Measurements from ENCODE around the gene ROPN1L. TPM values are rescaled to one million over a fixed set of nuclear protein-coding genes. Genes with fewer than 3 reads are reported as not detected.

The ROPN1L gene
- total RNA-seq, 1 donor, result 0.42 TPM

DNA sequence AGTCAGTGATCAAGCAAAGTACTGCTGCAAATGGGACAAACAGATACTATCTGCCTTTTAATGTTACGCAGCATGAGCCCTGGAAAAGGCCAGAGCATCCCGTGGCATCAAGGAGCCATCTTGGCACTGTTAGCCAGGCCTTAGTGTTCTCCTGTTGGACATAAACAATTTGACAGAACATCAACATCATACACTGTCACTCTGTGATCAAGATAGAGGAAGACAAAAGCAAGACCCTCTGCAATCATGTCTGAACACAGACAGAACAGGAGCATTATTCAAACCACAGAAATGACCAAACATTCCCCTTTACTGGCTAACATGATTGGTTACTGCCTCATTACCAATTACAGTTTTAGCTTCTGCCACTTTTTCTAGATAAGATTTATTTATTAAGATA is 21.2 kb upstream of the ROPN1L start:
- Histone ChIP-seq H3K4me1 (ENCODE audit: insufficient read depth, low read length) (peaks cover 31% of the 10 kb centered on the region), H3K4me3 (ENCODE audit: low read length) (no peak overlapping the region), H3K9me3 (ENCODE audit: low read depth, low read length) (no peaks in the 10 kb centered on the region), H3K27me3 (ENCODE audit: insufficient read depth, low read length) (no peaks in the 10 kb centered on the region)

DNA sequence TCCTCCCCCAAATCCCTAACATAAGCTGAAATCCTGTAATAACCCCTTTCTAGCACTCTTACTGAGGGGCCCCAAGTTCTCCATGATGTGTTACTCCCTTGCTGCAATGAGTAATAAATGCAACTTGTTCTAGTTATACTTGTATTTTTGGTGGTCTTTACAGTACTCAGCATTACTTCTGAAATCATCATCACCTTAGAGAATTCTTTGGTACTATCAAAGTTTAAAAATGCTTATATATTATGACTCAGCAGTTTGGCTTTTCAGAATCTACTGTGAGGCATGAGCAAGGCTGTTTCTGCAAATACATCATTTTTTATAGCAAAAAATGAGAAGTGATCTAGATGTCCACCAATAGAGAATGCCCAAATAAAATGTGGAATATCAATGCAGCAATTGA is 20.7 kb upstream of the ROPN1L start:
- no peaks in the 10 kb centered on the region for H3K27me3 ChIP-seq (ENCODE audit: insufficient read depth, low read length)
- H3K9me3 ChIP-seq (ENCODE audit: low read depth, low read length), result no peaks in the 10 kb centered on the region
- H3K4me3 ChIP-seq (ENCODE audit: low read length), result no peak overlapping the region
- peaks cover 31% of the 10 kb centered on the region for H3K4me1 ChIP-seq (ENCODE audit: insufficient read depth, low read length)

DNA sequence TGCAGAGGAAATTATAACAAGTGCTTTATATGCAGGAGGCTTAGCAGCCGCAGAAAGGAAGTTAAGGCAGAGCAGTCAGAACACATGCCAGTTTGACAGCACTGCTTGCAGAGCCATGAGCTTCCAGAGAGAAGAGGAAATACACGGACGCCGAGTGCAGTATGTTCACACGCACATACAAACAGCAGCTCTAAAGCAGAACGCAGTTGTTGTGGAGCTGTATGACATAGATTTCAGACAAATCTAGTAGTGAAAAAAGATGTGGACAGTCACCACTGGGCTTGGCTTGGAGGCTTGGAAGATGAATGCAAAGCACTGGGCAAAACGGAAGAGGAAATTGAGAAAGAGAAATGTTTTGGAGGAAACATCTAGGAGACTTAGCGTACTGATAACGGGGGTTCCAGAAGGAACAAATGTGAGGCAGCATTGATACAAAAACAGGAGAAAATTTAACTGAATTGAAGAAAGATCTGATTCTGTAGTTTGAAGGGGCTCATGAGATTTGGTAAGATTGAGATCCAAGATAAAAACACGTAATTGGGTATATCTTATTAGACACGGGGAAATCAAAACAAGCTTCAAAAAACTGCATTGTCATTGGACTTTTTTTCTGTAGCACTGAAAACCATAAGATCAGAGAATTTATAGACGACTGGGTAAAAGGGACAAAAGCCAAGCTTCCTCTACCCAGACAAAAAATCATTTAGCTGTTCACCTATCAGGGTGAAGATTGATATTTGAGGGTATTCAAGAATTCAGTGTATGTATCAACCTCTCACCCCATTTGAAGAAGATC is 19.6 kb upstream of the ROPN1L start:
- no peaks in the 10 kb centered on the region for H3K9me3 ChIP-seq (ENCODE audit: low read depth, low read length)
- H3K4me3 ChIP-seq (ENCODE audit: low read length), result peak overlapping the region; percentile 7
- no peaks in the 10 kb centered on the region for H3K27me3 ChIP-seq (ENCODE audit: insufficient read depth, low read length)
- H3K4me1 ChIP-seq (ENCODE audit: insufficient read depth, low read length), result peaks cover 31% of the 10 kb centered on the region

DNA sequence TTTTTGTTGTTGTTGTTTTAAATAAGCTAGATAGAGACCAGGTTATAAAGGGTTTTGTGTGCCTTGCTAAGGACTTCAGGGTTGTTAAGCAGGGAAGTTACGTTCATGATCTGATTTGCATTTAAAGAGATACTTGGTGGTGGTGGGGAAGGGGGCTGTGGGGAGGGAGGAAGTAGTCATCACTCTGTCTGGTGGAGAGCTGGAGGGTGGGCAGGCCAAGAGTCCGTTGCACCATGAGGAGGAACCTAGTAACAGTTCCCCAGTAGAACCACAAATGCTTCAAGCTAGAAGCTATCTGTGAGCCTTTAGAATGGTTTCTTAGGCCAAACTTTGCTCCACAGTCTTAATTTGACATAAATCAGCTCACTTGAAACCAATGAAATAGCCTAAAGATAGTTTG is 18.7 kb upstream of the ROPN1L start:
- H3K27me3 ChIP-seq (ENCODE audit: insufficient read depth, low read length), result no peaks in the 10 kb centered on the region
- H3K4me1 ChIP-seq (ENCODE audit: insufficient read depth, low read length), result peaks cover 31% of the 10 kb centered on the region
- no peaks in the 10 kb centered on the region for H3K9me3 ChIP-seq (ENCODE audit: low read depth, low read length)
- H3K4me3 ChIP-seq (ENCODE audit: low read length), result no peak overlapping the region

DNA sequence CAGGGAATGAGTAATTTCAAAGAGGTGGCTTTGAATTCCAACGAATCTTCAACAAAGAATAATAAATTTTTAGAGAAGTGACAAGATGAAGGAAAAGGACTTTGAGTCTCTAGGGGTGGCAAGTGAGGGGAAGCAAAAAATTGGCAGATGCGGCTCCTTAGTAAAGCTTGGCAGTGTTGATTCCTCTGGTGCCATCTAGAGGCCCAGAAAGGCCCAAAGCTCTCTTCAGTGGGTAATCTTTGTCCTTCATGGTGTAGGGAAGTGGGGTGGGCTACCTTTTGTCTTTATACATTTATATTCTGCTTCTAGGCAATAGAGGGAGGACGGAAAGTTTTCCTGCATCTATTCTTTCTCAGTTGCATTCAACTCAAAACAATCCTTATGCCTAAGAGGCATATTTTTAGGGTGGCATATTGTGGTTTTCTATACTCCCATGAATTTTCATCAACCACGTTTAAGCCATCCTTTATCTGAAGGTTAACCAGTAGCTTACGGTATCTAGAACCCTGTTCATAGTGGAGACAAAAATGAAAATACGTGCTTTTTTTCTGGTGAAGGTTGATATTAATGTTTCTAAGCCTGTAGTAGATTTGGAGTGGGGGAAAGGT is 17.5 kb upstream of the ROPN1L start:
- Histone ChIP-seq H3K27me3 (ENCODE audit: insufficient read depth, low read length) (no peaks in the 10 kb centered on the region), H3K9me3 (ENCODE audit: low read depth, low read length) (no peaks in the 10 kb centered on the region), H3K4me3 (ENCODE audit: low read length) (no peak overlapping the region), H3K4me1 (ENCODE audit: insufficient read depth, low read length) (peaks cover 31% of the 10 kb centered on the region)

DNA sequence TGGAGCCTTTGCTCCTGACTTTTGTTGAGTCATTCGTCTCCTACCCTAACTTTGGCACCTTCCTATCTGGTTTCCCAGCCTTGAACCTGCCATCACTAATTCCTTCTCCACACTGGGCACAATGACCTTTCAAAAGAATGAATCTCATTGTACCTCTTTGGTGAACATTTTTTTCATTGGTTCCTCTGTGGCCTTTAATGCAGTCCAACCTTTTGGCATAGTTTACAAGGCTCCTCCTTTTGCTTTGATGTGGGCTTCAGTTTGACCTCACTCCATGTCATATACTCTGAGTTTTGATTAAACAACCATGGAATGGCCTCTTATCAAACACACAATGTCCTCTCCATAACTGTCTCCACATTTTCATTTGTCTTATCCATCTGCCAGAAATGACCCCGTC is 14.5 kb upstream of the ROPN1L start:
- H3K9me3 ChIP-seq (ENCODE audit: low read depth, low read length), result no peaks in the 10 kb centered on the region
- no peaks in the 10 kb centered on the region for H3K27me3 ChIP-seq (ENCODE audit: insufficient read depth, low read length)
- H3K4me3 ChIP-seq (ENCODE audit: low read length), result no peak overlapping the region
- peaks cover 11% of the 10 kb centered on the region for H3K4me1 ChIP-seq (ENCODE audit: insufficient read depth, low read length)

DNA sequence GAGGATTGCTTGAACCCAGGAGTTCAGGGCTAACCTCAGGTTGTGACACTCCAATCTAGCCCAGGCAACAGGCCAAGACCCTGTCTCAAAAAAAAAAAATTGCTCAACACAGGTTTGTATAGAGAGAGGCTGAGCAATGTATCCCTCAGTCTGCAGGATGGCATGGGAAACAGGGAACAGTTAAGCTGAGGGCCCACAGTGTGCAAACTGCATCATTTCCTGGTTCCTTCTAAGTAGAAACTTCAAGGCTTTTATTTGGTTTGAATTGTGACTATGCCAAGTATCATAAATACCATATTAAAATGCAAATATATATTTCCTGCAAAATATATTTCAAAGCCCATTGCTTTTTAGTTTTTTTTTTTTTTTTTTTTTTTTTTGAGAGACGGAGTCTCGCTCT is 13.7 kb upstream of the ROPN1L start:
- no peak overlapping the region for H3K4me3 ChIP-seq (ENCODE audit: low read length)
- H3K9me3 ChIP-seq (ENCODE audit: low read depth, low read length), result no peaks in the 10 kb centered on the region
- H3K27me3 ChIP-seq (ENCODE audit: insufficient read depth, low read length), result no peaks in the 10 kb centered on the region
- peaks cover 3% of the 10 kb centered on the region for H3K4me1 ChIP-seq (ENCODE audit: insufficient read depth, low read length)

DNA sequence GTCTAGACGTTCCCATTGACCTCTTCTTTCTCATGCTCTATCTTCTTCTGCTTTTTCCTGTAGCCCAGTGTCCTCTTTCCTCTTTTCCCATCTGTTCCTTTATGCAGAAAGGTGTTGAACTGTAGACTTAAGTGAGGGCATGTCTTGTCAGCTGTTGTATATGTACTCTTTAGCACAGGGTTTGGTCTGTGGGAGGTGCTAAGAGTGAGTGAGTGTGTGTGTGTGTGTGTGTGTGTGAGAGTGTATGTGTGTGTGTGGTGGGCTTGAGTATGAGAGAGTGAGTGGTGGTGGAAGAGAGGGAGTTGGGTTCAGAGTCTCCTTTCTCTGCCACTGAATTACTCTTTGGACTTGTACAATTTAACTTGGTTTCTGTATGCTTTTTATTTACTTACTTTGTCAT is 10.3 kb upstream of the ROPN1L start:
- Histone ChIP-seq H3K4me3 (ENCODE audit: low read length) (no peak overlapping the region), H3K9me3 (ENCODE audit: low read depth, low read length) (no peaks in the 10 kb centered on the region), H3K27me3 (ENCODE audit: insufficient read depth, low read length) (no peaks in the 10 kb centered on the region), H3K4me1 (ENCODE audit: insufficient read depth, low read length) (no peaks in the 10 kb centered on the region)

DNA sequence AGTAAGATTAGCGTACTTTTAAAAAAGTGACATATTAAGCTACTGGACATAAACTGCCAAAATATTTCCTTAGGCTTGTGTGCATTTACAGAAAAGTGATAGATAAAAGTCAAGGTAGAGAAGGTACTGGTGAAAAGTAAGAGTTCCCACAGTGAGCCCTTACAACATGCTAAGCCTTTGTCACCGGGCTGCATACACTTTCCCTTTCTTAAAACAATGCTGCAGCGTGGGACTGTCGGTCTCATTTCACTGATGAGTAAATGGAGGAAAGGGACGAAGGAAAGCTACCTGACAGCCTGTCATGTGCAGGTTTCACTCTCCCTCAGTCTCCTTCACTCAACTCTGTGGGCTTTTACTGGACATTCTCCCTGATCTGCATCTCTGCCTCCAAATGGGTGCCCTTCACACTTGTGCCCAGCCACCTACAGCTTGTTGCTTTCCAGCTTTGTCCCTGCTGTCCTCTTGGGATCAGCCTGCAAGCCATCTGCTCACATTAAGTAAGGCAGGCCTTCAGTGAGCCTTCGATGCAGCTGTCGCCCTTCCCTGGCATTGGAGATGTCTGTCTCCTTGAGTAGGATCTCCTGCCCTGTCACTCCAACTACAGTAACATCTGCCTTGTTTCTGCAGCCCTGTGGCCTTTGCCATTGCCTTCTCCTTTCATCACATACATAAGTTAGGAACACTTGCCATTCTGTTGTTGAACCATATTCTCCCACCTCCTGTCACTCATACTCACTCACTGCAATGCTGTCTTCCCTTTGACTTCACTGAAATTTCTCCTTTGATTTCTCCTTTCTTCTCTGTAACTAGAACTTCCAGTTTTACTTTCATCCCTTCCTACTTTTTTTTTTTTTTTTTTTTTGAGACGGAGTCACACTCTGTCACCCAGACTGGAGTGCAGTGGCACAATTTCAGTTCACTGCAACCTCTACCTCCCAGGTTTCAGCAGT is 9.3 kb upstream of the ROPN1L start:
- H3K4me3 ChIP-seq (ENCODE audit: low read length), result no peak overlapping the region

DNA sequence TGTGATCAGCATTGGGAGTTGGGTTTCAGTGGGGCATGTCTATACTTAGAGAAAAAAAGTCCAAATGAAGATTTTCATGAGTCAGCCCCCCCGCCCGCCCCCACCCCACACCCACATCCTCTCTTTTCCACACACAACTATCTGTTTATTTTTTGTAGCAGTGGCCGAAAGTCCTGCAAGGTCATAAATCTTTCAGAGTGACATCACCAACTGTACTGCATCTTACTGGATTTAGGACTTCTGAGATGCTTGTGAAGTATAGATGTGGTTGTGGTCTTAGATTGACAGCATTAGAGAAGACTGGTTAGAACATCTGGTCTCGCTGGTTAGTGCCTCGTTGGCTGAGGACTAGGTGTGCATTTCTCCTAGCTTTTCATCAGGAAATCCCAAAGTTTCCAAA is 7.3 kb upstream of the ROPN1L start:
- Histone ChIP-seq H3K4me3 (ENCODE audit: low read length) (no peak overlapping the region), H3K27me3 (ENCODE audit: insufficient read depth, low read length) (no peaks in the 10 kb centered on the region), H3K9me3 (ENCODE audit: low read depth, low read length) (no peaks in the 10 kb centered on the region), H3K4me1 (ENCODE audit: insufficient read depth, low read length) (no peaks in the 10 kb centered on the region)

More for the DNA sequence above, 9.3 kb upstream of the ROPN1L start:
- no peaks in the 10 kb centered on the region for H3K27me3 ChIP-seq (ENCODE audit: insufficient read depth, low read length)
- H3K9me3 ChIP-seq (ENCODE audit: low read depth, low read length), result no peaks in the 10 kb centered on the region
- H3K4me1 ChIP-seq (ENCODE audit: insufficient read depth, low read length), result no peaks in the 10 kb centered on the region

DNA sequence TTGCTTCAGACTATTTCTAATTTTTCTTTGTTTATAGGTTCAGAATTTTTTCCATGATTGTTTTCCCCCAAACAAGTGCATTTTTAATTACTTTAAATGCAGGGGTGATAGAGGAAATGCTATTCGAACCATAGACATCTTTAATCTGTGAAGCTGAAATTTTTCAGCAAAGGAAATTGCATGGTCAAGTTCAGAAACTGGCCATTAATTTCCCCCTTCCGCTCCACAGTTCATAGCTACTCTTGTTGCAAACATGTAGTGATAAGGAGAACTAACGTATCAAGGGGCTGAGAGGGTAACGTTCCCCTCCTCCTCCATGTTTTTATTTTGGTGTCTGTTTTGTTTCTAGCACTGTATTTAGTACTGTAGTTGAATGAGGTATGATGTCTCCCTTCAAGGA is 3.4 kb upstream of the ROPN1L start:
- no peaks in the 10 kb centered on the region for H3K9me3 ChIP-seq (ENCODE audit: low read depth, low read length)
- peaks cover 22% of the 10 kb centered on the region for H3K4me1 ChIP-seq (ENCODE audit: insufficient read depth, low read length)
- H3K27me3 ChIP-seq (ENCODE audit: insufficient read depth, low read length), result no peaks in the 10 kb centered on the region
- no peak overlapping the region for H3K4me3 ChIP-seq (ENCODE audit: low read length)

DNA sequence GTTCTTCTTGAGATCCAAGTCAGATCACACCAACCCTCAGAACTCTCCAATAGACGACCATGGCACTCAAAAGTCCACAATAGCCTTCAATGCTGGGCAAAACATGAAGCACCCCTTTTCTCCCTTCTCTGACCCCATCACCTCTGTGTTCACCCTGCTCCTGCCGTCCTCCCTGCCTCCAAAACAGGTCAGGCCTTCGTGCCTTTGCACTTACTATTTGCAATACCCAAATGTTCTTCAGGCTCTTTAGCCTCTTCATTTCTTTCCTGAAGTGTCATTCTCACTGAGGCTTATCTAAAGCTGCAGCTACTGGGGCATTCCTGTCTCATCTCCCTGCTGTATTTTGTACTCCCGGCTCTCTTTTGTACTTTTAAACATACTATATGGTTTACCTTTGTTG is 2.0 kb upstream of the ROPN1L start:
- Histone ChIP-seq H3K4me1 (ENCODE audit: insufficient read depth, low read length) (peaks cover 33% of the 10 kb centered on the region), H3K9me3 (ENCODE audit: low read depth, low read length) (no peaks in the 10 kb centered on the region), H3K27me3 (ENCODE audit: insufficient read depth, low read length) (no peaks in the 10 kb centered on the region)

DNA sequence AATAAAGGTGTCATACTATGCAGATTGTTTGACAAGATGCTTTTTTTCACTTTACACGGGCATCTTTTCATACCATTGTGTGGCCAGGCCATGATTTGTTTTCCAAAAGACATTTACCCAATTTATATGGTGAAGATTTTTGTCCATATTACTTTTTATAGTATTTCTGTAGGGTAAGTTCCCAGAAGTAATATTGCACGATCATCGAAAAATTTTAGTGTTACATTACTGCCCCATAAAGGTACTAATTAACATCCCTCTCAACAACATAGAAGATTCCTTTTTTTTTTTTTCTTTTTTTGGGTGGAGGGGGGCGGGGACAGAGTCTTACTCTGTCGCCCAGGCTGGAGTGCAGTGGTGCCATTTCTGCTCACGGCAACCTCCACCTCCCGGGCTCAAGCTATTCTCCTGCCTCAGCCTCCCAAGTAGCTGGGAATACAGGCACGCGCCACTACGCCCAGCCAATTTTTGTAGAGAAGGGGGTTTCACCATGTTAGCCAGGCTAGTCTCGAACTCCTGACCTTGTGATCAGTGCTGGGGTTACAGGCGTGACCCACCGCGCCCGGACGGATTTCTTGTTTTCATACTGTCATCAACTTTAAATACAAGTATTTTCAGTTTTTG is 1.2 kb upstream of the ROPN1L start:
- peaks cover 41% of the 10 kb centered on the region for H3K4me1 ChIP-seq (ENCODE audit: insufficient read depth, low read length)
- no peaks in the 10 kb centered on the region for H3K9me3 ChIP-seq (ENCODE audit: low read depth, low read length)
- no peaks in the 10 kb centered on the region for H3K27me3 ChIP-seq (ENCODE audit: insufficient read depth, low read length)
- H3K4me3 ChIP-seq (ENCODE audit: low read length), result no peak overlapping the region

More for the DNA sequence above, 2.0 kb upstream of the ROPN1L start:
- no peak overlapping the region for H3K4me3 ChIP-seq (ENCODE audit: low read length)

DNA sequence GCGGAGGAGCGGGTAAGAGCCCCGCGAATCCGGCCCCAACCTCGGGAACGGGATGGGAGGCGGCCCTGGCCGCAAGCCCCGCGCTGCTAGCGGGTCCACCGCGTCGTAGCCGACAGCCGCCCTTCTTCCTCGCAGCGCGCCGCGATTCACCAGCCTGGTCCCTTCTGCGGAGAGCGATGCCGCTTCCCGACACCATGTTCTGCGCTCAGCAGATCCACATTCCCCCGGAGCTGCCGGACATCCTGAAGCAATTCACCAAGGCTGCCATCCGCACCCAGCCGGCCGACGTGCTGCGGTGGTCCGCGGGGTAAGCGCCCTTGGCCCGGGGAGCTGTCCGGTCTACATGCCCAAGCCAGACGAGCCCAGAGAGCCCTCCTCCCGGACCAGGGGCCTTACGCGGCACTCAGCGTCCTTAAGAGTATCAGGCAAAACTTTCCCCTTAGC is 335 bp downstream of the ROPN1L start:
- Histone ChIP-seq H3K4me1 (ENCODE audit: insufficient read depth, low read length) (peaks cover 57% of the 10 kb centered on the region), H3K9me3 (ENCODE audit: low read depth, low read length) (no peaks in the 10 kb centered on the region), H3K4me3 (ENCODE audit: low read length) (peak overlapping the region; percentile 56), H3K27me3 (ENCODE audit: insufficient read depth, low read length) (no peaks in the 10 kb centered on the region)

DNA sequence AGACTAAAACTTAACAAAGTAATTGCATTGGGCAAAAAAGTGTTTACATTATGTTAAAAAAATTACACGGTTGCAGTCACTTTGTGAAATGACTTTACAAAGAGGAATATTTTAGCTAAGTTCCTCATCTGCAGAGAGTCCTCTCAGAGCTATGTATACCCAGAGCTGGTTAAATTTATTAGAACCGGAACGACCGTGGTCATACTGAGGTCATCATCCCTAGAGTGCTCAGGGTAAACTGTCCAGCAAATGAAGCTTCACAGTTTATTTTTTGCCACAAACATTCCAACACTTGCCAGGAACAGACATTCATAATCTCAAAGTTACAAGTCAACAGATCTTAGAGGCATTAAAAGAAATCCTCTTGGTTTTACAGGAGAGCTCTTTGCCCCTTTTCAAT is 897 bp downstream of the ROPN1L start:
- H3K9me3 ChIP-seq (ENCODE audit: low read depth, low read length), result no peaks in the 10 kb centered on the region
- H3K27me3 ChIP-seq (ENCODE audit: insufficient read depth, low read length), result no peaks in the 10 kb centered on the region
- peaks cover 62% of the 10 kb centered on the region for H3K4me1 ChIP-seq (ENCODE audit: insufficient read depth, low read length)
- peak overlapping the region; percentile 56 for H3K4me3 ChIP-seq (ENCODE audit: low read length)
